Measurements from ENCODE around the gene MYH11.

Gene MYH11

DNA sequence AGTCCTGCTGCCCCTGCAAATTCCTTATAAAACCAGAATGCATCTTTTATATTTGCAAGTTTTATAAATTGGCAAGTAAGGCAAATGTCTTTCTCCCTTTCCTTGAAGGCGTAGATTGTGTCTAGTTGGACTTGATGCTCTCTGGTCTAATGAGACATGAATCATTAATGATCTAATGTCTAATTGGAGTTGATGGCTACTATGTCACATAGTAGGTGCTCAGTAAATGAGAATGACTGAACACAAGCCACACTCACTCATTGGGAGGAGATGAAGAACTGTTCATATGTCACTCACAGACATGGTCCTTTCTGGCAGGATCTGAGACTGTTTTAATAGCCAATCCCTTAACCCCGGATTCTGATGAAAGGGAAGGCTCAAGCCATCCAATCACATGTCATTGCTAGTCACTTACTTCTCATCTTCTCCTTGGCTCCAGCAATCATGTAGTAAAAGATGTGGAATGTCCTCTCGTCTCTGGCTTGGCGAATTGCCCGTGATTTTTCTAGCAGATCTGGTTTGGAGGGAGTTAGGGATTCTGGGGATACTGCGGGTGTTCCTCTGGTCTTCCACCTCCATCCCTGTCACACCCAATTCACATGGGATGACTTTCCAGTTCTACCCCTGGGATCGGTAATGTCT is 81.0 kb downstream of the MYH11 start:
- Histone ChIP-seq H3K27ac (ENCODE audit: low read length) (no peak overlapping the region), H3K4me3 (ENCODE audit: low read depth in 1 of 2, low read length in 2 of 2) (no peak overlapping the region), H3K9me3 (ENCODE audit: control insufficient read depth in 1 of 2, low read length in 2 of 2) (no peaks in the 10 kb centered on the region), H3K36me3 (ENCODE audit: control insufficient read depth in 1 of 2, insufficient read depth in 2 of 2, low read length in 2 of 2) (peaks cover 4 to 22% of the 10 kb centered on the region in 2 donors), H3K27me3 (ENCODE audit: low read depth, low read length) (no peaks in the 10 kb centered on the region), H3K4me1 (ENCODE audit: control insufficient read depth in 1 of 2, insufficient read depth in 2 of 2, low read length in 2 of 2) (peaks cover 0 to 44% of the 10 kb centered on the region in 2 donors)

DNA sequence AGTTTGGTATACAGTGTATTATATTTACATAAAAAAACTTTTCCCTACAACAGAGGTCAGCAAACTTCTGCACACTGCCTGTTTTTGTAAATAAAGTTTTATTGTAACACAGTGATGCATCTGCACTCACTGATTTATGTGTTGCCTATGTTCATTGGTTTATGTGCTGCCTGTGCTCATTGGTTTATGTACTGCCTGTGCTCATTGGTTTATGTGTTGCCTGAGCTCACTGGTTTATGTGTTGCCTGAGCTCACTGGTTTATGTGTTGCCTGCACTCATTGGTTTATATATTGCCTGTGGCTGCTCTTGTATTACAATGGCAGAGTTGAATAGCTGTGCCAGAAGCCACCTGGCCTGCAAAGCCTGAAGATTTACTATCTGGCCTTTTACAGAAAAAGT is 81.6 kb downstream of the MYH11 start:
- no peak overlapping the region for H3K27ac ChIP-seq (ENCODE audit: low read length)
- no peaks in the 10 kb centered on the region for H3K27me3 ChIP-seq (ENCODE audit: low read depth, low read length)
- H3K36me3 ChIP-seq (ENCODE audit: control insufficient read depth in 1 of 2, insufficient read depth in 2 of 2, low read length in 2 of 2) = peaks cover 4 to 22% of the 10 kb centered on the region in 2 donors
- H3K4me1 ChIP-seq (ENCODE audit: control insufficient read depth in 1 of 2, insufficient read depth in 2 of 2, low read length in 2 of 2) = peaks cover 0 to 47% of the 10 kb centered on the region in 2 donors
- H3K4me3 ChIP-seq (ENCODE audit: low read depth in 1 of 2, low read length in 2 of 2) = no peak overlapping the region
- H3K9me3 ChIP-seq (ENCODE audit: control insufficient read depth in 1 of 2, low read length in 2 of 2) = no peaks in the 10 kb centered on the region

GRCh38 chr16:15773968-15774367 is 82.9 kb downstream of the MYH11 start:
- peaks cover 4 to 13% of the 10 kb centered on the region in 2 donors for H3K36me3 ChIP-seq (ENCODE audit: control insufficient read depth in 1 of 2, insufficient read depth in 2 of 2, low read length in 2 of 2)
- no peaks in the 10 kb centered on the region for H3K9me3 ChIP-seq (ENCODE audit: control insufficient read depth in 1 of 2, low read length in 2 of 2)
- no peaks in the 10 kb centered on the region for H3K27me3 ChIP-seq (ENCODE audit: low read depth, low read length)
- H3K4me1 ChIP-seq (ENCODE audit: control insufficient read depth in 1 of 2, insufficient read depth in 2 of 2, low read length in 2 of 2) = peaks cover 0 to 39% of the 10 kb centered on the region in 2 donors
- H3K4me3 ChIP-seq (ENCODE audit: low read depth in 1 of 2, low read length in 2 of 2) = no peak overlapping the region
- H3K27ac ChIP-seq (ENCODE audit: low read length) = no peak overlapping the region

DNA sequence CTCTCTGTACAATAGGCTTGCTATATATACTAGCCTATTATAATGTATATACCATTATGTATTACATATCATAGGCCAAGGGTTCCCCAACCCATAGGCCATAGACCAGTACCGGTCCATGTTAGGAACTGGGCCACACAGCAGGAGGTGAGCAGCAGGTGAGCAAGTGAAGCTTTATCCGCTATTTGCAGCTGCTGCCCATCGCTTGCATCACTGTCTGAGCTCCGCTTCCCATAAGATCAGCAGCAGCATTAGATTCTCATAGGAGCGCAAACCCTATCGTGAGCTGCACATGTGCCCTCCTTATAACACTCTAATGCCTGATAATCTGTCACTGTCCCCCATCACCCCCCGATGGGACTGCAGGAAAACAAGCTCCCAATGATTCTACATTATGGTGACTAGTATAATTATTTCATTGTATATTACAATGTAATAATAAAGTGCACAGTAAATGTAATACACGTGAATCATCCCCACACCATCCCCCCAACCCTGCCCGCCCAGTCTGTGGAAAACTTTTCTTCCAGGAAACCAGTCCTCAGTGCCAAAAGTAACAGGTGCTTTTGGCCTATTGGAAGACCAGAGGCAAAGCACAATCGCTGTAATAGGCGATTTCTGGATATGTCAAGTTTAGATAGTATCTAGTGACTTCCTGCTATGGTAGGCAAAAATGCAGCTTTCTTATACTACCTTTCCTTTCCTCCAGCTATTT is 84.1 kb downstream of the MYH11 start:
- H3K4me1 ChIP-seq (ENCODE audit: control insufficient read depth in 1 of 2, insufficient read depth in 2 of 2, low read length in 2 of 2) = peaks cover 0 to 26% of the 10 kb centered on the region in 2 donors
- H3K9me3 ChIP-seq (ENCODE audit: control insufficient read depth in 1 of 2, low read length in 2 of 2) = no peaks in the 10 kb centered on the region
- H3K27ac ChIP-seq (ENCODE audit: low read length) = no peak overlapping the region
- H3K36me3 ChIP-seq (ENCODE audit: control insufficient read depth in 1 of 2, insufficient read depth in 2 of 2, low read length in 2 of 2) = peaks cover 5 to 6% of the 10 kb centered on the region in 2 donors
- H3K27me3 ChIP-seq (ENCODE audit: low read depth, low read length) = no peaks in the 10 kb centered on the region
- no peak overlapping the region for H3K4me3 ChIP-seq (ENCODE audit: low read depth in 1 of 2, low read length in 2 of 2)

DNA sequence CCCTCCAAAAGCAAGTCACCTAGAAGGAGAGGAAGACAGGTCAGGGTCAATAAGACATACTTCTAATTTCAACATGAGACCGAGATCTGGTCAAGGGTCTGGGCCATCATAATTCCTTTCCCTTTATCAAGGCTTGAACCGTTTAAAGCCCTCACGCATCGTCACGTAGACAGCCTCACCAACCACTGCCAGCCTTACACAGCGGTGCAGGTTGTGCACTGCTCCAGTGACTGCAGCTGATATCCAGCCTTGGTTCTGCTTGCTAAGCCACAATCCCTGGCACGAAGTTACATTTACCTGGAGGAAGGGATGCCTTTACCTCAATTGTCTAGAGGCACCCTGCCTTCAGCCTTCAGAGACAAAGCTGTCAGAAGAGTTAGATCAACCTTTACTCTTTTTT is 85.1 kb downstream of the MYH11 start:
- Histone ChIP-seq H3K4me3 (ENCODE audit: low read depth in 1 of 2, low read length in 2 of 2) (no peak overlapping the region), H3K27me3 (ENCODE audit: low read depth, low read length) (no peaks in the 10 kb centered on the region), H3K36me3 (ENCODE audit: control insufficient read depth in 1 of 2, insufficient read depth in 2 of 2, low read length in 2 of 2) (peaks cover 4 to 6% of the 10 kb centered on the region in 2 donors), H3K4me1 (ENCODE audit: control insufficient read depth in 1 of 2, insufficient read depth in 2 of 2, low read length in 2 of 2) (peaks cover 0 to 20% of the 10 kb centered on the region in 2 donors), H3K27ac (ENCODE audit: low read length) (no peak overlapping the region), H3K9me3 (ENCODE audit: control insufficient read depth in 1 of 2, low read length in 2 of 2) (no peaks in the 10 kb centered on the region)

- H3K9me3 ChIP-seq (ENCODE audit: control insufficient read depth in 1 of 2, low read length in 2 of 2) = no peaks in the 10 kb centered on the region
- H3K4me1 ChIP-seq (ENCODE audit: control insufficient read depth in 1 of 2, insufficient read depth in 2 of 2, low read length in 2 of 2) = peaks cover 0 to 19% of the 10 kb centered on the region in 2 donors
- H3K27ac ChIP-seq (ENCODE audit: low read length) = peak overlapping the region; percentile 30
- peaks cover 4 to 6% of the 10 kb centered on the region in 2 donors for H3K36me3 ChIP-seq (ENCODE audit: control insufficient read depth in 1 of 2, insufficient read depth in 2 of 2, low read length in 2 of 2)
- H3K4me3 ChIP-seq (ENCODE audit: low read depth in 1 of 2, low read length in 2 of 2) = no peak overlapping the region
- H3K27me3 ChIP-seq (ENCODE audit: low read depth, low read length) = no peaks in the 10 kb centered on the region
Measured at GRCh38 chr16:15770512-15770911, 86.3 kb downstream of the MYH11 start.

DNA sequence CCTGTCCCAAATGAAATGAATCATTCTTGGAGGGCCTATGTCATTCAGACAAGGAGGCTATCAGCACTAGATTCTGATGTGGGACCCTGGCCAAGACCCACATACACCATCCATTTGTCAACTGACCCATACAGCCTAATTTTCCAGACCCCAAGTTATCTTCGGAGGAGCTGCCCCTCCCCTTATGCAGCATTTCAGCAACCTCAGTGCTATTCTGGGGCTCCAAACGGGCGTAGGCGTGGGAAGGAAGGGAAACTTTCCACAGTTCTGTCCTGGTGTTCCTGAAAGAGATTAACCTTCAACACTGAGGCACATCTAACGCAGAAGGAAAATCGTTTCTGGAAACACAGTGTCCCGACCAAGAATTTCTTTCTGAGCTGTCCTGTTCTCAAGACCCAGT is 86.7 kb downstream of the MYH11 start:
- Histone ChIP-seq H3K4me1 (ENCODE audit: control insufficient read depth in 1 of 2, insufficient read depth in 2 of 2, low read length in 2 of 2) (peaks cover 0 to 21% of the 10 kb centered on the region in 2 donors), H3K4me3 (ENCODE audit: low read depth in 1 of 2, low read length in 2 of 2) (no peak overlapping the region), H3K9me3 (ENCODE audit: control insufficient read depth in 1 of 2, low read length in 2 of 2) (no peaks in the 10 kb centered on the region), H3K36me3 (ENCODE audit: control insufficient read depth in 1 of 2, insufficient read depth in 2 of 2, low read length in 2 of 2) (peaks cover 4 to 6% of the 10 kb centered on the region in 2 donors), H3K27me3 (ENCODE audit: low read depth, low read length) (no peaks in the 10 kb centered on the region), H3K27ac (ENCODE audit: low read length) (peak overlapping the region; percentile 30)

GRCh38 chr16:15769239-15769638 is 87.6 kb downstream of the MYH11 start:
- Histone ChIP-seq H3K9me3 (ENCODE audit: control insufficient read depth in 1 of 2, low read length in 2 of 2) (no peaks in the 10 kb centered on the region), H3K4me3 (ENCODE audit: low read depth in 1 of 2, low read length in 2 of 2) (no peak overlapping the region), H3K27ac (ENCODE audit: low read length) (no peak overlapping the region), H3K36me3 (ENCODE audit: control insufficient read depth in 1 of 2, insufficient read depth in 2 of 2, low read length in 2 of 2) (peaks cover 4 to 6% of the 10 kb centered on the region in 2 donors), H3K4me1 (ENCODE audit: control insufficient read depth in 1 of 2, insufficient read depth in 2 of 2, low read length in 2 of 2) (peaks cover 0 to 26% of the 10 kb centered on the region in 2 donors), H3K27me3 (ENCODE audit: low read depth, low read length) (no peaks in the 10 kb centered on the region)

DNA sequence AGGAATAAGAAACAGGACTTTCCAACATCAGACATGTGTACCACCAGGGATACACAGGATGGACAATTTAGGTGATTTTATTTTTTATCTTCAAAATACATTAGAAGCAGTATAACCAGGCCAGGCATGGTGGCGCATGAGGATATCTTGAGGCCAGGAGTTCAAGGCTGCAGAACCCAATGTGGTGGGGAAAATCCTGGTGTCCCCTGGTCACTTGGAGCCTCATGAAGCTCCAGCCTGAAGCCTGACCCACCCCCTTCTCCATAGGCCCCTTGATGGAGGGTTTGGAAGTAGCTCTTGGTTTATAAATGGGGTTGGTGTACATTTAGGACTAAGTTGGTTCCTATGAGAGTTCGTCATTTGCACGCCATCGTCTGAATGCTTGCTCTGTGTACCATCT is 88.6 kb downstream of the MYH11 start:
- Histone ChIP-seq H3K4me3 (ENCODE audit: low read depth in 1 of 2, low read length in 2 of 2) (no peak overlapping the region), H3K27me3 (ENCODE audit: low read depth, low read length) (no peaks in the 10 kb centered on the region), H3K36me3 (ENCODE audit: control insufficient read depth in 1 of 2, insufficient read depth in 2 of 2, low read length in 2 of 2) (peaks cover 6 to 9% of the 10 kb centered on the region in 2 donors), H3K4me1 (ENCODE audit: control insufficient read depth in 1 of 2, insufficient read depth in 2 of 2, low read length in 2 of 2) (peaks cover 0 to 32% of the 10 kb centered on the region in 2 donors), H3K27ac (ENCODE audit: low read length) (no peak overlapping the region), H3K9me3 (ENCODE audit: control insufficient read depth in 1 of 2, low read length in 2 of 2) (no peaks in the 10 kb centered on the region)

DNA sequence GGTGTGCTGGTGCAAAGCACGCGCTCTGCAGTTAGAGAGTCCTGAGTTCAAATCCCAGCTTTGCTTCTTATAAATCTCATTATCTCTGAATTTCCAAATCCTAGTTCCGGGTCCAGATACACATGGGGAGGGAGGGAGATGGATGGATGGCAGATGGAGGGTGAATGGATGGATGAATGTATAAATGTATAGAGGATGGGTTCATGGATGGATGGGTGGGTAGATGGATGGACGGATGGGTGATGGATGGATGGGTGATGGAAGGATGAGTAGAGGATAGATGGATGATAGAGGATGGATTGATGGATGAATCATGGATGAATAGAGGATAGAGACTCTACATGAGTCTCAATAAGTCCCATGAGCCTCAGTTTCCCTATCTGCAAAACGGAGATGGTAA is 89.9 kb downstream of the MYH11 start:
- H3K4me1 ChIP-seq (ENCODE audit: control insufficient read depth in 1 of 2, insufficient read depth in 2 of 2, low read length in 2 of 2) = peaks cover 0 to 32% of the 10 kb centered on the region in 2 donors

GRCh38 chr16:15765880-15766279 is 90.9 kb downstream of the MYH11 start:
- no peaks in the 10 kb centered on the region for H3K27me3 ChIP-seq (ENCODE audit: low read depth, low read length)
- H3K27ac ChIP-seq (ENCODE audit: low read length) = no peak overlapping the region
- peaks cover 3 to 9% of the 10 kb centered on the region in 2 donors for H3K36me3 ChIP-seq (ENCODE audit: control insufficient read depth in 1 of 2, insufficient read depth in 2 of 2, low read length in 2 of 2)
- H3K9me3 ChIP-seq (ENCODE audit: control insufficient read depth in 1 of 2, low read length in 2 of 2) = no peaks in the 10 kb centered on the region
- H3K4me1 ChIP-seq (ENCODE audit: control insufficient read depth in 1 of 2, insufficient read depth in 2 of 2, low read length in 2 of 2) = peaks cover 0 to 31% of the 10 kb centered on the region in 2 donors
- no peak overlapping the region for H3K4me3 ChIP-seq (ENCODE audit: low read depth in 1 of 2, low read length in 2 of 2)

More for the DNA sequence above, 89.9 kb downstream of the MYH11 start:
- Histone ChIP-seq H3K9me3 (ENCODE audit: control insufficient read depth in 1 of 2, low read length in 2 of 2) (no peaks in the 10 kb centered on the region), H3K36me3 (ENCODE audit: control insufficient read depth in 1 of 2, insufficient read depth in 2 of 2, low read length in 2 of 2) (peaks cover 3 to 9% of the 10 kb centered on the region in 2 donors), H3K27ac (ENCODE audit: low read length) (no peak overlapping the region), H3K27me3 (ENCODE audit: low read depth, low read length) (no peaks in the 10 kb centered on the region), H3K4me3 (ENCODE audit: low read depth in 1 of 2, low read length in 2 of 2) (no peak overlapping the region)

Measured in muscle layer of duodenum (tissue), 2 donors.